Stimulated activated CD8-positive, alpha-beta memory T cell treated with anti-CD3 and anti-CD28 coated beads, Interleukin-4, amount 100 ng/mL, for 48 hours (primary cell): Measurements from ENCODE around the gene BCL2.

Experiments used
- DNase-seq: peaks from one replicate; pipeline ENCODE4 v3.0.0-alpha.2; 2020

The BCL2 gene

DNA sequence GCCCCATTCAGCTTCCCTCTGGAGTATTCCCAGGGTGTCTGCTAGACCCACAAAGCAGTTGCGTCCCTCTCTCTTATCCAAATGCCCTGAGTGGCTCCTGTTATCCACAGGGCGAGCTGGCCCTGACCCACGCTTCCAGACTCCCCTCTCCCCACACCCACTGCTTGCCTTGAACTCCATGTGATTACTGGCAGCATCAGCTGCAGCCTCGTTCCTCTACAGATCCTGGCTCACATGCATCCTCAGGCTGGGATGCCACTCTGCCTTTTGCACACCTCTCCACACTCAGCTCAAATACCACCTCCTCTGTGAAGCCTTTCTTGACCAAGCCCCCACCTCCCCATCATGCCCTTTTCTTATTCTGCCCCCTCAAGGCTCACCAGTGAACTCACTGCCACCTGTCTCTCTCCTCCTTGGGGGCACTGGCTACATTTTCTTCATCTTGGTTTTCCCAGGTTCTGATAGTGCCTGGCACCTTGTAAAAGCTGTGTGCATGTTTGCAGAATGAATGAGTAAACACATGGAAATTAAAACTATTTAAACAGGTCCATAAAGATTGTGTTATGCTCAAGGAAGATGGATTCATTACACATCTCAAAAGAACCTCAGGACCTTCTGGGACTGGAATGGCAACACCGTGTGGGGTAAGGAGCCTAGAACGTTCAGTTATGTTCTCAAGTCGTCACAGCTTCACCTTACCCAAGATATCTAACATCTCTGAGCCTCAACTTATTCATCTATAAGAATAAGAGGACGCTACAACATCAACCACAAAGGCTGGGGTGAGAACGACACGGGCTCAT is 165.0 kb downstream of the BCL2 start:
- DNase-seq: no peak

DNA sequence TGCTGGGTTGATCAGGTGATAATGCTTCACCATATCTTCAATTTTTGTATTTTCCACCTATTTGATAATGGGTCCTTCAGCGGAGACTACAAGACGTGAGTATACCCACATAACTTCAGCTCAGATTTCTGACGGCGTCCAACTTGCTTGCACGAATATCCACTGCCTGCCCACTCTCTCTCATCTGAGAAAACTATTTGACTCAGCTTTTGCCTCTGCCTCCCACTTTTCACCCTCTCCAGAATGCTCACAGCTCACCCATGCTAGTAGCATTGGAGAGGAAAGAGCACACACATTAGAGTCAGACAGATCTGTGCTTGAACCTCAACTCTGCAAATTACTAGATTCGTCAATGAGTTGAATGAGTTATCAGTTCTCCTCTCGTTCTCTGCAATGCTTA is 166.8 kb downstream of the BCL2 start:
- DNase-seq: peak; percentile 59

DNA sequence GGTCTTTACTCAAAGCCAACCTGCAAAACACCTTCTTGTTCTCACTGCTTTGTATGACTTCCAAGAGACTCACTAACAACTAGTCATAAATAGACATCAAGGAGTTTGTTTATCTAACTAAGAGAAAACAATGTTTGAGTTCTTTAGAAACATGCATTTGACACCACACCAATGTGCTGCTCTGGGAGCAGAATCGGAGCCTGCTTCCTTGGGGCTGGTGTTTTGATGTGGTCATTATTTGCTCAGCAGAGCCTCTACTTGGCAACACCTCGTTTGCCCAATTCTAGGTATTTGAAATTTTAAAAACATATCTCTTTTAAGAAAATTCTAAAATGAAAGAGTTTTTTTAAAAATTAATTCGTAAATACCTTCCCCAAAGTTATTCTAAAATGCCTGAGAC is 167.5 kb downstream of the BCL2 start:
- no peak for DNase-seq

DNA sequence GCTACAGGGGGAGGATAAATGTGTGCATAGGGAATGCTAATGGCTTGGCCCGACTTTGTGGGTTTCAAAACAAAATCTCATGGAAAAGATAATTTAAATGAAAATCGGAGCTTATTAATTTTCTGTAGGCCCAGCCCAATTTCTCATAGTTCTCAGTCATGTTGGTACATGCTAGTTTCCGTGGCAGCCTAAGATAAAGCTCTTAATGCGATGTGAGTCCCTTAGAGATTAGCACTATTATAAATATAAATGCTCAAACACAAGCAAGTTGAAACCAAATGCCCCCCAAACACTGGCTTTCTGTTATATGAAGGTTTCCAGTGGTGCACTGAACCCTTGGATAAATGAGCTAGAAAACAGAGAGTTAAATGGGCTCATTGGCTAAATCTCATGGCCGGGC is 168.0 kb downstream of the BCL2 start:
- DNase-seq: no peak

DNA sequence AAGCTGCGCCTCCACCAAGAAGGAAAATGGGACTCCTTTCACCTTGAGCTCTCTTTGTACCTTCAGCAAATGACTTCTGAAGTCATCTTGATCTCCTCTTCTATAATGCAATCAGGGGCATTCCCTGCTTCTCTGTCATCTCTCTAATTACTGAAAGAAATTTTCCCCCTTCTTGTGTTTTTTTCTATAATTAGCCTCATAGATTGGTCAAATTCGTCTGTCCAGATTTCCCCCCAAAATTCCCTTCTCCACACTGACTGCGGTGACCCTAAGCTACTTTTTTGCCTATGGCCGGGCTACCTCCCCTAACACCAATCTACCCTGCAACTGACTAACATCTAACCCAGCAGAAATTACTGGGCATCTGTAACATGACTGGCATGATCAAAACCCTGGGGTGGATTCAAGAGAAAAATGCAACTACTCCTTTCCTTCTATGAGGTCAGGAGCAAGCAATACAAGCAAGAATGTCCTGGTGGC is 168.6 kb downstream of the BCL2 start:
- no peak for DNase-seq

DNA sequence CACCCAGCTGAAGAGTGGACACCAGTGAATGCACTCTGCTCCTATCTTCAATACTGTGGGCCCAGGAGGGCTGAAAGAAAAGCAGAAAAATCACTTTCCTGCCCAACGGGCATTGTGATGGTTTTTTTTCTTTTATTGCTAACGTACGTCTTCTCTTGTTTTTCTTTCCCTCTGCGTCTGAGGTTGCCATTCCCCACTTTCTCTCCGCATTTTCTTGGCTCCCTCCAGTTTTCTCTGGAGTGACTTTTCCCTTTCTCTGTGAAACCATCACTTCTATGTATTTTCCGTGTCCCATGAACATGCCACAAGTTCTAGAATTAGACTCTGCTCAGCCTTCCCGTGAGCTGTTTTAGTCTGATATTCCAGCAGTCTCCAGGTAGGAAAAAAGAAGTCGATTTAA is 169.2 kb downstream of the BCL2 start:
- no peak for DNase-seq

DNA sequence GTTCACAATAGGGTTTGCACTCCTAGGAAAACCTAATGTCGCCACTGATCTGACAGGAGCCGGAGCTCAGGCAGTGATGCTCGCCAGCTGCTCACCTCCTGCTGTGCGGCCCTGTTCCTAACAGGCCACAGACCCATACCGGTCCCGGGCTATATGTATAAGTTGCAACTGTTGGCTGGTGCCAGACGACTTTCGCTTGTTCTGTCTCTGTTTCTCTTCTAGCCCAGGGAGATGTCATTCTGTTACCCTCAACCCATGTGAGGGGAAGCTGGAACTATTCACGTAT is 170.3 kb downstream of the BCL2 start:
- no peak for DNase-seq

DNA sequence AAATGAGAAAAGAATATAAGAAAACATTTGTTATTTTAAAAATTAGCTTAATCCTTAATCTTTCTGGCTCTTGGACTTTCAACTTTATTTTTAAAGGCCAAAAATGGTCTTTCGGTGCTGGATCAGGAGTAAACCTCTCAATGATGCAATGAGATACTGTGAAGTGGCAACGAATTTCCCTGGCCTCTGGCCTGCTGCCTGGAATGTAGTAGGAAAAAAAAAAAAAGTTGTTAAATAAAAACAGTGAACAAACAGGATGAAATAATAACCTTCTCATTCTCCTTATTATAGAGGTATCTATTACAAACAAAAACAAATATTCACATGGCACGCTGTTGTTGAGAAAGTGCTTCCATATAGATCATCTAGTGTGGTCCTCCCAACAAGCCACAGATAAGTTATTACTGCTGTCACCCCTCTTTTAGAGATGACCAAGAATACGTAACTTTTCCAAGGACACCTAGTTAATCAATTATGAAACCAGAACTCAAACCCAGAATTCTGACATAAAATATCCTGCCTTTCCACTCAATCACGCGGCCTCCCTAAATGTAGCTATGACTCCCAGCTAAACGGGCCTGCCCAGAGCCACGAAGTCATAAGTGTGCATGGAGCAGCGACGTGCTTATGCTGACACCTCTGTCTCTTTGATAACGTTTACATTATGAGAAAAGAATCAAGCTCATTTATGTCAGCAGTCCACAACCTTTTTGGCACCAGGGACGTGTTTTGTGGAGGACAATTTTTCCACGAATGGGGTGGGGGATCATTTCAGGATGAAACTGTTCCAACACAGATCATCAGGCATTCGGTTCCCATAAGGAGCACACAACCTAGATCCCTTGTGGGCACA is 170.9 kb downstream of the BCL2 start:
- DNase-seq: no peak

DNA sequence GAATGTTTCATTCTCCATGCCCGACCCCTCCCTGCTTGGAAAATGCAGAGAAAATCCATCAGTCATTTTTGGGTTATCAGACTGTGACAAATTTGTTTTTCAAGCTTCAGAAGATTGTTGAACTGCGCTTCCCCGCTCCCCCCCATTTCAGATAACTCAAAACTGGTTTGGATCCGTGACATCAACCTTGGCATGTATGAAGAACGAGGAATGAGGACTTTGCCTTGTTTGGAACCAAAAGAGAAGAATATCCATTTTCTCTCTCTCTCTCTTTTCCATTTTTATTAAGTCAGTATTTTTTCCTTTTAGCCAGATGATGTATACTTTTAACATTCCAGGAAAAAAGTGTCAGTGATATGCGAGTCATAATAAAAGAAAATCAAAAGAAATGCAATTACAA is 171.6 kb downstream of the BCL2 start:
- no peak for DNase-seq

DNA sequence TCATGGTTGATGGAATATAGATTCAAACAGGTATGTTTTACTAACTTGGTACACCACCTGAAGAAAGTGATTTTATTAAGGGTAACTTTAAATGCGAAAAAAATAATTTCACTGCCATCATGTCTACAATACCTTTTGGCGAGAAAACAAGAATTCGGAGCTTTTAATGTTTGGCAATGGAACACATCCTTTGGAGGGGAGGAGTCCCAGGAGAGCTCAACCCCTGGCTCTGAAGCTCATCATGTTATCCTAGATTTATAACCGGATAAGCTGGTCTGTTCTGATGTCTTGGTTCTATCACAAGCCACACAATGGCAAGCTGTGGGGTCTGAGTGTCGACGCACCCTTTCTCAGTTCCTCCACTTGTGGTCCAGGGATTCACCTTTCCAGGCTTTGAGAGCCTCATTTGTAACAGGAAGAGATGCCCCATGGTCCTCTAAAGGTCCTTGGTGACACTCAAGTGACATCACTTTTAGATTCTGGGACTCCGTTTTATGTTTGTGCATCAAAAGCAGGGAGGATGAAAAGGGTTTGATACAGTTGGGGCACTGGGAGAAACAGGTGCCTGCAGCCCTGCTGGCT is 172.7 kb downstream of the BCL2 start:
- DNase-seq: no peak

DNA sequence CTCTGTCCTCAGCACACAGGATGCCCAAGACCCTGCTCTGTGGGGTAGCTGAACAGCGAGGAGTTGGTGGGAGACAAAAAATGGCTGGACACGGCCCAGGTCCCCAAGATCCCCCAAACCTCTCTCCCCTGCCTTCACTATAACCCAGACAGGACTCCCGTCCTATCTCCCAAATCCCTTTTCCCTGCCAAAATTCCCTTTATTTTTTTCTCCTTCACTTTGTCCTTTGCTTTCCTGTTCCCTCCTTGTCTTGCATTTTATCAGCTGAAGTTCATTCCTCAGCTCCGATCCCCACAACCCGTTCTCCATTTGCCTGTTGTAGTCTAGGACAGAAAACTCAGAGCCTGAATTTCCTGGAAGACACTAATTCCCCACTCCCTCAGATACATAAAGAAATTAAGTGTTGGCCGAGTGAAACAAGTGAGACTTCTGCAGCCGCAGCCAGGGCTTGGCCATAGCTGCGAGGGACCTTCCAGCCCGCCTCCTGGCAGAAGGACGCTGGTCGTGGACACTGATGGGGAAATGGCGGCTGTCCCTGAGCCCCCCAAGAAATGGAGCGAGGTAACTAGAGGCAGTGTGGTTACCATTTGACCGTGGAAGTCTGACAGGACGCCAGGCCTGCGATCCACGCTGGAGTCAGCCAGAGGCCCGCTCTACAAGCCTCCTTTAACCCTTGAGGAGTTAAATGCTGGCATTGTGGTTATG is 173.6 kb downstream of the BCL2 start:
- no peak for DNase-seq

DNA sequence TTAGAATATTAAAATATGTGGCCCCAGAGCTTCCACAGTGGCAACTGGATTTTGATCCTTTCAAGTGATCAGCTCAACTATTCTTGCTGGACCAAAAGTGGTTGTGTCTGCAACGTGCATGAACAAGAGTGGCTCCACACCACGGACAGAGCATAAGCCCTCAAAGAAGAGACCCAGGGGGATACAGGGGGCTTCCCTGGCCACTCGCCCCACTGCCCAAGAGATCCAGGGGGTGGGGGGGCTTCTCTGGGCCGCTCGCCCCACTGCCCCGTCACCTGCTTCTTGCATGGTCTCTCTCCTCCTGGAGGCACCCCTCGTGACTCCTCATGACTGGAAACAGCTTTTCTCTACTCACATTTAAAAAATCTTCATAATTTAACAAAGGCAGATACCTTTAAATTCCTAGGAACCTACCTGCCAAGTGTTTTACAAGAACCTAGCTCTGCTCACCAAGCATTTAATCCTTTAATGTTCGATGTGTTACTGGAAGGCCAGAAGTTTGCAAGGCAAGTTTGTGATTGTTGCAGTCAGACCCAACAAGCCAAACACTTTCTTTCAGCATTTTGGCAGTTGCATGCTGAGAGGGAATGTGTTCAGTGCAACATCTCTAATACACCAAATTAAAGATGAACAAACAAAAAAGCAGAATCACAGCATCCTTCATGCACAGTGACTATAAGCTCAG is 174.3 kb downstream of the BCL2 start:
- no peak for DNase-seq

DNA sequence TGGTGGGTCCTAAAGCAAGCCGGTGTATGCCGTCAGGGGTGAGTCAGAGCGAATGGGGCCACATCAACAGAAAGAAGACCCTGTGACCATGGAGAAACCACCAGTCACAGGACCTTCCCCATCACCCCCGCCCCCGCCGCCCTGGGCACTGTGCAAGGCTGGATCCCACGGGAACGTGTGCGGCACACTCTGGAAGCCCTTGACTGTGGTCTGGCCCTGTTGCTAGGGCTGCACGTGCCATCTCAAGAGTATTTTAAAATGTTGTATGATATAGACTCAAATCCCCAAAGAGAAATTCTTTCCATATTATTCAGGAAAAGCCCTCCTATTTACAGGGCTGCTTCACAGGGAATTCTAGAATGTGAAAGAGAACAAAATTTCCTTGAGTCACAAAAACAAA is 174.8 kb downstream of the BCL2 start:
- DNase-seq: no peak

DNA sequence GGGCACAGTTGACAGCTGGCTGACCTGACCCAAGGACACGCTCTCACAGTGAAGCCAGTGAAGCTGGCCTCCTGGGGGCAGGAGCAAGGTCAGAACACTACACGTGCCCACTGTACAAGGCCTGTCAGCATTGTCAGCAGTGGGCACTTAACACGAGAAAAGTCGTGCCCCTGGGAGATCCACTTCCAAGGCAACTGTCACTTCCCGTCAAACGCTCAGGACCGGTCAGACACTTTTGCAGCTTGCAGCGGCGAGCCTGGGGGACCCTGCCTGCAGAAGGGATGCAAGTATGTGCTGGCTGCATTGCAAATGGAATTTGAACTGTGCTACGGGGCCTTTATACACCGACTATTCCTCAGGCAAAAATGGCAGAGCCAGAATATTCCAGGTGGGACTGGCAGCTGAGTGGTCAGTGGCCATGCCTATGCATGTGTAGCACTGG is 176.2 kb downstream of the BCL2 start:
- DNase-seq: no peak

DNA sequence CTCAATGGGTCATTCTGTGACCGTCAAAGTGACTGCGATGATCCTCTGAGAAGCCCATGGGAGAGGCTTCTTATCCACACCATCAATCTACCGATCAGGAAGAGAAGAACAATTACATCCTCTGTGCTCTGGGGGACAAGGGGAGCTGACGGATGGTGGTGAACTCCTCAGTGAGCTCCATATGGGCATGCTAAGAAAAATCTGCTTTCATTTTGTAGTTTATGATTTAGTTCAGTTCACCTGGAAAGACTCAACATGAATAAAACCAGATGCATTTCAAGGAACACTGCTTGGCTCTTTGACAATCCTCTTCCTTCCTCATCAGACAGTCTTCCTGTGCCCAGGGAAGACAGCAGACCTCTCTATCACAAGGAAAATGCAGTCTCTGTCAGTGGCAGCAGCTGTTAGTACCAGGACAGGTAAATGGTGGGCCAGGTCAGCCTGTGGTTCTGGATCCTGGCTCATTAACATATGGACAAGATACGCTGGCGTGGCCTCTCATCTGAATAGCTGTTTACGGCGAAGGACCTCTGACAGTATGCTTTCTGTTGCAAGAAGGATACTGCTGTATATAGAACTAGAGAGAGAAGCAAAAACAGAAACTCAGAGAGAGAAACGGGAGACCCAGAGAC is 176.9 kb downstream of the BCL2 start:
- no peak for DNase-seq

DNA sequence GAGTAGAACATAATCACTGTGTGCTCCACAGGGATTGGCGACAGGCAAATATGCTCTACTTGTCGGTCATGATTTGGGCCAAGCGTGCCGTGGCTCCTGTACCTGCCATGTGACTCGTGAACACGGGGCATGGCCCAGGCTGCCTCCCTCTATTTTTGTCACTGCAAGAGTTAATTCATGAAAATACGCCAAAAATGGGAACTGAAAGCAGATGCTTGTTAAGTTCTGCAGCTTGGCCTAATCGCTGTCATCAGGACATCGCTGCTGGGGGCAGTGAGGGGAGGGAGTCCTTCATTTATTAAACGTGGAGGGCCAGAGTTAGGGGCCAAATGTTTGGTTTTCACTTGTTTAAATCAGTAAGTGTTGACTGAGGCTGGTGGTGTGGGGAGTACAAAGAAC is 177.8 kb downstream of the BCL2 start:
- no peak for DNase-seq

DNA sequence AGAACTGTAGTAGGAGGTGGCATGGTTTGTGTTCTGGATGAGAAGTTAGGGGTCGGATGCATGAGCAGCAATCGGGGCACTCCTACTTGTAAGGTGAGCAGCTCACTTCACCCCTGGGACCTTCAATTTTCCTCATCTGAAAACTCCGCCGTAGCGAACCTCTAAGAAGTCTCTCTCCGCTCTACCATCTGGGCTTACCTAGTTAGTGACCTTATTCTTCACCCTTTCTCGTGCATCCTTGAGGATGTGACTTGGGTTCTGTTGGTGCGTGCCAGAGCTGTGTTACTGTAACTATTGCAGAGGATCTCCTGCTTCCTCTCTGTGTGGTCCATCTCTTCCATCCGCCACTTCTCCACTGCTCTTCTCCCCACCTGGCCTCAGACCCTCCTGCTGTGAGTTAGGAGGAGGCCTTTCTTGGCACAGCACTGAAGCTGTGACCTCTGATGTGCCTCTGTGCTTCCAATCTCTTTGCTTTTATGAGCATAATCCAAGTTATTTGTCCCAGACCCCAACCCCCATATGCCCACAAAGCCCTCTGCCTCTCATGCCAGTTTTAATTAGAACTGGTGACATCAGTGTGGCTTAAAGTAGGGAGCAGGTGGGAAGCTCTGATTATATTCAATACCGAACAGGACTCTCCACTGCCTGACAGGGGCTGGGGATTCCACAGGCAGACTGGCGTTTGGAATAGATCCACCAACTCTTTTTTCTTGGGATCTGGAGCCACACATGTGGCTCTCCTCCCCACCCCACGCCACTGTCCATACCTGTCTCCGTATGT is 178.4 kb downstream of the BCL2 start:
- no peak for DNase-seq

DNA sequence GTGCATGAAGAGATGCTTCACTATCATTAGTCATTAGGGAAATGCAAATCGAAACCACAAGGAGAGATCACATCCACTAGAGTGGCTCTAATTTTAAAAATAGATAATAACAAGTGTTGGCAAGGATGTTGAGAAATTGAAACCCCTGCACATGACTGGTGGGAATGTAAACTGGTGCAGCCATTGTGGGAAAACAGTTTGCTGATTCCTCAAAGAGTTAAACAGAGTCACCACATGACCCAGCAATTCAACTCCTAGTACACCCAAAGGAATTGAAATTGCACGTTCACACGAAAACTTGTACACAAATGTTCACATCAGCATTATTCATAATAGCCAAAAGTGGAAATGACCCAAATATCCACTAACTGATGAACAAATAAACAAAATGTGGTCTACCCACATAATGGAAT is 179.5 kb downstream of the BCL2 start:
- DNase-seq: no peak

DNA sequence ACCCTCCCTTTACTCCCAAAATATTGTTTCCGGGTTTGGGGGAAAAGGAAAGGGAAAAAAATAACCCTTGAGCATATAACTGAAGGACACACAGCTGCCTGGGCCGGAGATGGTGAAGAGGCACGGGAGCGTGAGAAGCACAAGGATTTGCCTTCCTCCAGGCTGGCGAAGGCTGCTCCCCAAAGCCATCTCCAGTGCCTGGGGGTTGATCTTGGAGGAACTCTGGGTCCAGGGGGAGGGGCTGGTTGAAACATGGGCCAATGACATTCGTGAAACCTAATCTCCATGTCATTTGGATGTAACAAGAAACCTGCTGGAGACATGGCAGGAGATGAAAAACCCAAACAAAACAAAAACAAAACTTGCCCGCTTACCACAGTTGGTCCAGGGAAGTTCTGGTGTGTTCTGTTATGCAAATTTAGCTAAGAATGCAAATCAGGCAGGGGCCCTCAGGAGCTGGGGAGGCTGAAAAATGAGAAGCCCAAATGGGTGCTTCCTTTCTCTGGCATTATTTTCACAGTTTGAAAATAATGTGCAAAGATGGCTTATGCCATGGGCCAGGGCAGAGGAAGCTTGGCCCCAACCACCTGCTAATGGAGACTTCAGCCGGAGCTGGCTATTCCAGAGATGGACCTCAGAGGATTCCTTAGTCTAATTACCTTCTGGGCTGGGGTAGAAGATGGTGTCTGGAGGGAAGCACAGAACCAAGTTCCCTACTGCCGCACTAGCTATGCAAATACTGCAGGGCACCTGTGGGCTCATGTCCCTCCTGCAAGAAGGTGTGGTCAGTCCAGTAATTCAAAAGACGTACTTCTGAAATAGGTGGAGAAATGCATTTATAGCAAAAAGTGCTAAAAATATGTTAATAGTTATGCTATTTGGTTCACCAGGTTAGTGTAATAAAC is 180.9 kb downstream of the BCL2 start:
- DNase-seq: no peak

DNA sequence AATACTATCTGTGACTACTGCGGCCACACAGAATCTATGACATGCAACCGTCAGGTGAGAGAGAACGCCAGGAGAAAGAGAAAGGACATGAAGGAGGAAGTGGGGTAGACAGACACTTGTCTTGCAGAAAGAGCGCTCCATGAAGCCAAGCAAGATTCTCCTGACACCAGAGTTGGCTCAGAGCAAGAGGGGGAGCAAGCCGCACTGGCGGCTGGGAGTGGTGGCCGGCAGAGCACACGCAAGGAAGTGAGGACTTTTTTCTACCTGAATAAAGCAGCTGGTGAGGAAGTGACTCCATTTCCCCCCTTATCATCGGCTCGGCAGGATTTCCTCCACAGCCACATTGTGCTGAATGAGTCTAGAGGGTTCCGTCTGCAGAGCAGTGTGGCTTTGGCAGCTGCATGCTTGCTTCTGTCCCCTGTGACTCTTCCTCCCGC is 181.6 kb downstream of the BCL2 start:
- no peak for DNase-seq
